H9 (cell line): Measurements from ENCODE around the gene VSTM4. TPM values are rescaled to one million over a fixed set of nuclear protein-coding genes. Genes with fewer than 3 reads are reported as not detected.

Source experiments
- DNase-seq: peaks from one replicate; pipeline ENCODE4 v3.0.0-alpha.2; 2017
- H2AFZ ChIP-seq: one replicate; pipeline ENCODE4 v1.6.1; 2013; ENCODE audit warnings: mild to moderate bottlenecking, low read length, control low read depth, moderate library complexity
- H2AK5ac ChIP-seq: 2 replicates; pipeline ENCODE4 v1.6.1; 2013; ENCODE audit warnings: low read length, control low read depth, mixed read lengths; ENCODE audit not compliant: insufficient read length
- H2BK120ac ChIP-seq: one replicate; pipeline ENCODE4 v1.6.1; 2013; ENCODE audit warnings: low read depth, mild to moderate bottlenecking, low read length, control low read depth, inconsistent platforms; ENCODE audit not compliant: poor library complexity, severe bottlenecking
- H2BK12ac ChIP-seq: 2 replicates; pipeline ENCODE4 v1.6.1; 2013; ENCODE audit warnings: low read length, control low read depth, mixed read lengths, low read depth; ENCODE audit not compliant: insufficient read length
- H2BK15ac ChIP-seq: 2 replicates; pipeline ENCODE4 v1.6.1; 2013; ENCODE audit warnings: low read depth, low read length, control low read depth
- H2BK20ac ChIP-seq: one replicate; pipeline ENCODE4 v1.6.1; 2013; ENCODE audit warnings: low read depth, mild to moderate bottlenecking, low read length, control low read depth, inconsistent platforms; ENCODE audit not compliant: poor library complexity, severe bottlenecking
- H2BK5ac ChIP-seq: 2 replicates; pipeline ENCODE4 v1.6.1; 2013; ENCODE audit warnings: low read length, control low read depth, mixed read lengths; ENCODE audit not compliant: insufficient read length
- H3K14ac ChIP-seq: 2 replicates; pipeline ENCODE4 v1.6.1; 2013; ENCODE audit warnings: low read length, control low read depth; ENCODE audit not compliant: insufficient read depth
- H3K18ac ChIP-seq: 2 replicates; pipeline ENCODE4 v1.6.1; 2013; ENCODE audit warnings: low read depth, mild to moderate bottlenecking, mixed read lengths, low read length, control low read depth; ENCODE audit not compliant: insufficient read length
- H3K23ac ChIP-seq: 2 replicates; pipeline ENCODE4 v1.6.1; 2013; ENCODE audit warnings: low read length, control low read depth, mixed read lengths, low read depth; ENCODE audit not compliant: insufficient read length
- H3K23me2 ChIP-seq: 2 replicates; pipeline ENCODE4 v1.6.1; 2013; ENCODE audit warnings: low read depth, mild to moderate bottlenecking, mixed read lengths, low read length, control low read depth; ENCODE audit not compliant: insufficient read length, poor library complexity, severe bottlenecking
- H3K27ac ChIP-seq: 2 replicates; pipeline ENCODE4 v1.5.1; 2013; ENCODE audit warnings: low read length, control low read depth, mixed read lengths, low read depth; ENCODE audit not compliant: insufficient read length
- H3K27me3 ChIP-seq: 2 replicates; pipeline ENCODE4 v1.6.1; 2013; ENCODE audit warnings: low read length, control low read depth, inconsistent platforms; ENCODE audit not compliant: insufficient read depth
- H3K4ac ChIP-seq: 2 replicates; pipeline ENCODE4 v1.6.1; 2013; ENCODE audit warnings: low read depth, mild to moderate bottlenecking, control low read depth, inconsistent platforms, low read length, moderate library complexity
- H3K4me1 ChIP-seq: 2 replicates; pipeline ENCODE4 v1.6.1; 2013; ENCODE audit warnings: low read length, control low read depth, inconsistent platforms; ENCODE audit not compliant: insufficient read depth
- H3K4me2 ChIP-seq: 2 replicates; pipeline ENCODE4 v1.6.1; 2013; ENCODE audit warnings: low read length, control low read depth, mixed read lengths; ENCODE audit not compliant: insufficient read length, insufficient read depth
- H3K56ac ChIP-seq: 2 replicates; pipeline ENCODE4 v1.6.1; 2013; ENCODE audit warnings: low read depth, mild to moderate bottlenecking, mixed read lengths, low read length, control low read depth; ENCODE audit not compliant: insufficient read length
- H3K79me1 ChIP-seq: 2 replicates; pipeline ENCODE4 v1.6.1; 2013; ENCODE audit warnings: low read depth, mild to moderate bottlenecking, moderate library complexity, low read length, control low read depth, inconsistent platforms; ENCODE audit not compliant: insufficient read depth, poor library complexity, severe bottlenecking
- H3K79me2 ChIP-seq: 2 replicates; pipeline ENCODE4 v1.6.1; 2013; ENCODE audit warnings: low read length, control low read depth, inconsistent platforms; ENCODE audit not compliant: insufficient read depth
- H3K9ac ChIP-seq: 2 replicates; pipeline ENCODE4 v1.6.1; 2013; ENCODE audit warnings: low read length, control low read depth, mixed read lengths; ENCODE audit not compliant: insufficient read length; ENCODE audit errors: extremely low read depth
- H3K9me3 ChIP-seq: one replicate; pipeline ENCODE4 v1.6.1; 2013; ENCODE audit warnings: low read depth, low read length, inconsistent platforms; ENCODE audit not compliant: control insufficient read depth
- H3T11ph ChIP-seq: one replicate; pipeline ENCODE4 v1.6.1; 2013; ENCODE audit warnings: mild to moderate bottlenecking, low read length, control low read depth, inconsistent platforms
- H4K20me1 ChIP-seq: one replicate; pipeline ENCODE4 v1.6.1; 2013; ENCODE audit not compliant: control insufficient read depth, insufficient read length, insufficient read depth
- H4K5ac ChIP-seq: 2 replicates; pipeline ENCODE4 v1.6.1; 2013; ENCODE audit warnings: low read depth, mild to moderate bottlenecking, mixed read lengths, low read length, control low read depth; ENCODE audit not compliant: insufficient read length
- H4K8ac ChIP-seq: replicated peaks from 2 replicates; pipeline ENCODE4 v1.6.1; 2013; ENCODE audit warnings: low read length, control low read depth, mixed read lengths, low read depth; ENCODE audit not compliant: insufficient read length
- H4K91ac ChIP-seq: 2 replicates; pipeline ENCODE4 v1.6.1; 2013; ENCODE audit warnings: low read depth, mild to moderate bottlenecking, moderate library complexity, mixed read lengths, low read length, control low read depth; ENCODE audit not compliant: insufficient read length
- H3K27ac Mint-ChIP-seq, 3 experiments: 2 replicates in 2 of 3; 3 replicates in 1 of 3; pipeline ENCODE4 v1.8.0; 2020 to 2021; ENCODE audit warnings: mixed read lengths in 3 of 3, mild to moderate bottlenecking in 1 of 3, moderate library complexity in 1 of 3
- H3K27me3 Mint-ChIP-seq: 2 replicates; pipeline ENCODE4 v1.8.0; 2021; ENCODE audit warnings: low read depth, mild to moderate bottlenecking, moderate library complexity, mixed read lengths
- H3K36me3 Mint-ChIP-seq, 3 experiments: 2 replicates in 2 of 3; 3 replicates in 1 of 3; pipeline ENCODE4 v1.8.0; 2020 to 2021; ENCODE audit warnings: low read depth in 3 of 3, mixed read lengths in 3 of 3; ENCODE audit not compliant: insufficient read depth in 1 of 3
- H3K4me1 Mint-ChIP-seq, 2 experiments: 2 replicates each; pipeline ENCODE4 v1.8.0; 2020; ENCODE audit warnings: mixed read lengths in 2 of 2
- H3K4me3 Mint-ChIP-seq, 2 experiments: 2 replicates in 1 of 2; 3 replicates in 1 of 2; pipeline ENCODE4 v1.8.0; 2020 to 2021; ENCODE audit warnings: mild to moderate bottlenecking in 2 of 2, mixed read lengths in 2 of 2, moderate library complexity in 1 of 2
- H3K9me3 Mint-ChIP-seq, 2 experiments: 2 replicates in 1 of 2; 3 replicates in 1 of 2; pipeline ENCODE4 v1.8.0; 2020; ENCODE audit warnings: mild to moderate bottlenecking in 2 of 2, mixed read lengths in 2 of 2, moderate library complexity in 1 of 2
- WGBS: extraction: QIAGEN DNeasy Blood & Tissue Kit; methylation state at CpG from one replicate; pipeline ENCODE4 v1.1.7; 2013; ENCODE audit warnings: missing lambda C conversion rate, low lambda C conversion rate, mixed read lengths; ENCODE audit not compliant: insufficient read length; ENCODE audit errors: extremely low coverage; 5-methylcytosine and 5-hydroxymethylcytosine counted together
- total RNA-seq: library from RNA; stranded (reverse); gene quantifications from 2 replicates; pipeline ENCODE4 v1.2.1, GENCODE V29; 2021
- TF ChIP-seq, protein P1 (sequence below): fragments of 200-600 bp; sonication (generic); conservative IDR thresholded peaks from 3 replicates; pipeline ENCODE4 v1.8.0; 2021; ENCODE audit warnings: antibody characterized with exemption, mild to moderate bottlenecking

The VSTM4 gene
- total RNA-seq, 1 experiment from 2014 or later = 0.44 TPM

DNA sequence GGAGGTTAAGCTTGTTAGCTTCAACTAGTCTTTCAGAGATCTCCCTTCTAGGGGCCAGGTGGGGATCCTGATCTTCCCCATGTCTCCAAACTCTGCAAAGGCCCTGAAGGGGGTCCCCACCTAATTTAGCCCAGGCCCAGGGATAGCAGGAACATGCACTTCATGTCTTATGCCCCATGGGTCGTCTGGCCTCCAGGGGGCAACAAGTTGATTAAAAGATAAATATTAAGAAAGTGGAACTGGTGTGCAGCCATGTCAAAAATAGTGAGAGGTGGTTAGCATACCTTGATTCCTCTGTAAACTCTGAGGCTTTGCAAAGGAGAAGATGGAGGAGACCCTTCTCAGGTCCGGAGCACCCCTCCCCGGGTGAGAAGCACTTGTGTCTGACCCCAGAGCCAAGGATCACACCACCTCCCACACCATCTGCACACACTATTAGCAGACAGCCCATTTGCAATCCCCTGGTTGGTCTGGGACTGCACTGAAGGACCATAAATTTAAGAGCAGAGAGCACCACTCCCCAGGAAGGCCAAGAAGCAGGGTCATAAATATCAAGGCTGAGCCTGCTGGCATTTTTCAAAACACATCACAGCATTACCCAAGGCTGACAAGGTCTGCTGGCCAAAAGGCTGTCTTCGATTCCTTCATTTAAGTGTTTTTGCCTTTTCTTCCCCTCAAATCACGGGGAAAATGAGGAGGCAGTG lies 131.5 kb downstream of the VSTM4 start:
- no peak overlapping the region for H3K23ac ChIP-seq
- H3K9me3 ChIP-seq = no peaks in the 10 kb centered on the region
- TF ChIP-seq, protein P1, sequence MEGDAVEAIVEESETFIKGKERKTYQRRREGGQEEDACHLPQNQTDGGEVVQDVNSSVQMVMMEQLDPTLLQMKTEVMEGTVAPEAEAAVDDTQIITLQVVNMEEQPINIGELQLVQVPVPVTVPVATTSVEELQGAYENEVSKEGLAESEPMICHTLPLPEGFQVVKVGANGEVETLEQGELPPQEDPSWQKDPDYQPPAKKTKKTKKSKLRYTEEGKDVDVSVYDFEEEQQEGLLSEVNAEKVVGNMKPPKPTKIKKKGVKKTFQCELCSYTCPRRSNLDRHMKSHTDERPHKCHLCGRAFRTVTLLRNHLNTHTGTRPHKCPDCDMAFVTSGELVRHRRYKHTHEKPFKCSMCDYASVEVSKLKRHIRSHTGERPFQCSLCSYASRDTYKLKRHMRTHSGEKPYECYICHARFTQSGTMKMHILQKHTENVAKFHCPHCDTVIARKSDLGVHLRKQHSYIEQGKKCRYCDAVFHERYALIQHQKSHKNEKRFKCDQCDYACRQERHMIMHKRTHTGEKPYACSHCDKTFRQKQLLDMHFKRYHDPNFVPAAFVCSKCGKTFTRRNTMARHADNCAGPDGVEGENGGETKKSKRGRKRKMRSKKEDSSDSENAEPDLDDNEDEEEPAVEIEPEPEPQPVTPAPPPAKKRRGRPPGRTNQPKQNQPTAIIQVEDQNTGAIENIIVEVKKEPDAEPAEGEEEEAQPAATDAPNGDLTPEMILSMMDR = no peak
- no peak overlapping the region for H2BK12ac ChIP-seq
- H3K79me1 ChIP-seq = no peaks in the 10 kb centered on the region
- no peak overlapping the region for H3K18ac ChIP-seq
- no peaks in the 10 kb centered on the region for H3K79me2 ChIP-seq
- H3K36me3 Mint-ChIP-seq = no peaks in the 10 kb centered on the region
- H3K9me3 Mint-ChIP-seq = no peaks in the 10 kb centered on the region
- no peaks in the 10 kb centered on the region for H3K4me1 ChIP-seq
- no peak overlapping the region for H4K91ac ChIP-seq
- no peaks in the 10 kb centered on the region for H3K27me3 ChIP-seq
- H4K8ac ChIP-seq = no peak overlapping the region
- H3K27ac Mint-ChIP-seq = no peak overlapping the region
- no peaks in the 10 kb centered on the region for H4K20me1 ChIP-seq
- no peak overlapping the region for H4K5ac ChIP-seq
- no peak overlapping the region for H3K27ac ChIP-seq
- no peak overlapping the region for H2BK15ac ChIP-seq
- H3K56ac ChIP-seq = no peak overlapping the region
- DNase-seq = no peak
- H2BK20ac ChIP-seq = no peak overlapping the region
- H3K4me3 Mint-ChIP-seq = no peak overlapping the region
- H2BK5ac ChIP-seq = no peak overlapping the region
- no peaks in the 10 kb centered on the region for H3K27me3 Mint-ChIP-seq
- H2BK120ac ChIP-seq = no peak overlapping the region
- H2AK5ac ChIP-seq = no peak overlapping the region
- no peak overlapping the region for H3K4ac ChIP-seq
- no CpG with 5 or more reads among the region's 5 CpGs for WGBS
- no peak overlapping the region for H2AFZ ChIP-seq
- H3K14ac ChIP-seq = no peak overlapping the region
- no peak overlapping the region for H3T11ph ChIP-seq
- H3K23me2 ChIP-seq = no peaks in the 10 kb centered on the region
- H3K4me2 ChIP-seq = no peak overlapping the region
- H3K4me1 Mint-ChIP-seq = no peaks in the 10 kb centered on the region
- H3K9ac ChIP-seq = no peak overlapping the region
